ENCODE results near the gene CCL21. TPM values are rescaled to one million over a fixed set of nuclear protein-coding genes. Genes with fewer than 3 reads are reported as not detected.

Gene CCL21
- total RNA-seq, 1 donor from 2014 or later = not detected

DNA sequence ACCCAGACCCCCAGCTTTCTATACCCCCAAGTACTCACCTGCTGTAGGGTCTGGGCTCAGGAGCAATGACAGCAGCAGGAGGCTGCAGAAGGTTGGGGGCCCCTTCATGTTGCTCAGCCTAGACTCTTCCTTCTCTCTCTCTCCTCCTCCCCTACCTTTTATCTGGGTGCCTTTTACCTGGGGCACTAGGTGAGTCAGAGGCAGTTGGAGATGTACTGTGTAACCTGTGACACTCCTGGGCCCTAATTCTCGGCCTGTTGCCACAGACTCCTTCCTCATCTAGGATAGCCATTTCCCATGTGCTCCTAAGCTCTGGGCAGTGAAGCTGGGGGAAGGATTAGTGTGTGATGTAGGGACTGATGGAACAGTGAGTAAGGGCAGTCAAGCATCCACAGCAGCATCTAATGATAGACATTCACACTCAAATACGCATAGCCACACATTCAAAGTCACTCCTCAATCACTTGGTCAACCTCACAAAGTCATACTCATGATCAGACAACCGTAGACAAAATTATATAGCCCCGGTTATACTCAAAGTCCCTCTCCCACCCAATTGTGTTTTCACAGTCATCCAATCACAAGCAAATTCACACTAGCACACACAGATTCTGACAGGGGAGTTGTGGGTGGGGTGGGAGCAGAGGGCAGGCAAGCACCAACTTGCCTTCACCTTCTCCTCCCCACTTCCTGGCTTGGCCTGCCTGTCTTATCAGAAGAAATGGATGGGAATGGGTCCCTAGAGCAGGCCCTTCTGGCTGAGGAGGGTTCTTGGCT lies 47.2 kb downstream of the CCL21 start, which contains the start of gene CCL27:
Gene CCL27, minus strand, starts transcription at position 132 of the 777 bp plus-strand sequence. Its CDS starts 24 bp downstream, at position 108.
- DNase-seq (ENCODE audit: low read depth) = no peak
- TF ChIP-seq, protein P1, sequence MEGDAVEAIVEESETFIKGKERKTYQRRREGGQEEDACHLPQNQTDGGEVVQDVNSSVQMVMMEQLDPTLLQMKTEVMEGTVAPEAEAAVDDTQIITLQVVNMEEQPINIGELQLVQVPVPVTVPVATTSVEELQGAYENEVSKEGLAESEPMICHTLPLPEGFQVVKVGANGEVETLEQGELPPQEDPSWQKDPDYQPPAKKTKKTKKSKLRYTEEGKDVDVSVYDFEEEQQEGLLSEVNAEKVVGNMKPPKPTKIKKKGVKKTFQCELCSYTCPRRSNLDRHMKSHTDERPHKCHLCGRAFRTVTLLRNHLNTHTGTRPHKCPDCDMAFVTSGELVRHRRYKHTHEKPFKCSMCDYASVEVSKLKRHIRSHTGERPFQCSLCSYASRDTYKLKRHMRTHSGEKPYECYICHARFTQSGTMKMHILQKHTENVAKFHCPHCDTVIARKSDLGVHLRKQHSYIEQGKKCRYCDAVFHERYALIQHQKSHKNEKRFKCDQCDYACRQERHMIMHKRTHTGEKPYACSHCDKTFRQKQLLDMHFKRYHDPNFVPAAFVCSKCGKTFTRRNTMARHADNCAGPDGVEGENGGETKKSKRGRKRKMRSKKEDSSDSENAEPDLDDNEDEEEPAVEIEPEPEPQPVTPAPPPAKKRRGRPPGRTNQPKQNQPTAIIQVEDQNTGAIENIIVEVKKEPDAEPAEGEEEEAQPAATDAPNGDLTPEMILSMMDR (conservative IDR thresholded peaks at IDR 0.05; ENCODE audit: low read depth, low read length) = no peak
- H3K4me3 ChIP-seq (ENCODE audit: low read depth, low read length) = no peak within 1 kb of the TSS

DNA sequence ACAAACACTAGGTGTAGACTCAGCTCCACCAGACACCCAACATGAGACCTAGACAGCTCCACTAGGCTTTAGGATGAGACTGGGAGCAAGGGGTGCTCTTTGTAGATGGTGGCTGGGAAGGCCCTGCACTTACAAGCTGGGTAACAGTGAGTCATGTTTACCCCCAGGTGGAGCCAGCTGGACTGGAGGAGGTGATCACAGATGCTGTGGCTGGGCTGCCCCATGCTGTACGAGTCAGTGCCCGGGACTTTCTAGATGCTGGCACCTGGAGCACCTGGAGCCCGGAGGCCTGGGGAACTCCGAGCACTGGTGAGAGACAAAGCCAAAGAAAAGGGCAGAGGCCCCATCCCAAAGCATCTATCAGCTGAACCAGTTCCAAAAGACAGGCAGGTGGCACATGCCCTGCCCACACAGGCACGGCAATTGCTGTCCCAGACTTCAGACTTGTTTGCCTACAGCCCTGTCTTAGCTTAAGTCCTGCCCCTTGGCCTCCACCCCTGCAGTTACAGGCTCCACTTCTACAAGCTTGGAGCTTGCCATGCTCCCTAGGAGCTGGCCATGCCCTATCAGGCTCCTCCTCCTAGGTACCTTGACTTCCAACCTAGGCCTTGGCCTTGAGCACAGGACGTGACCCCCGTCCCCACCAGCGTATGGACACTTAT lies 50.2 kb downstream of the CCL21 start:
- H3K4me3 ChIP-seq (ENCODE audit: low read depth, low read length) = no peak overlapping the region
- TF ChIP-seq, protein P1 (conservative IDR thresholded peaks at IDR 0.05; ENCODE audit: low read depth, low read length) = no peak
- no peak for DNase-seq (ENCODE audit: low read depth)

Other genes starting within 250 kb of the CCL21 start
- gene ENHO, start 187.1 kb downstream of the CCL21 start, total RNA-seq = 0.22 and 0.75 TPM in 2 replicates
- gene CNTFR, start 120.4 kb downstream of the CCL21 start, total RNA-seq = not detected in 2 replicates
- 23.9 and 31.5 TPM in 2 replicates for gene RPP25L, start 98.0 kb downstream of the CCL21 start, total RNA-seq
- 90.6 and 150 TPM in 2 replicates for gene DCTN3, start 89.6 kb downstream of the CCL21 start, total RNA-seq
- not detected in 2 replicates for gene ARID3C, start 81.1 kb downstream of the CCL21 start, total RNA-seq
- gene SIGMAR1, start 72.3 kb downstream of the CCL21 start, total RNA-seq = 97.9 and 178 TPM in 2 replicates
- 20.3 and 24.5 TPM in 2 replicates for gene GALT, start 63.5 kb downstream of the CCL21 start, total RNA-seq
- gene IL11RA, start 58.0 kb downstream of the CCL21 start, total RNA-seq = 1.8 and 4.7 TPM in 2 replicates
- gene CCL27, start 47.5 kb downstream of the CCL21 start, total RNA-seq = not detected in 2 replicates
- gene CCL19, start 18.9 kb downstream of the CCL21 start, total RNA-seq = not detected in 2 replicates
- 0.12 TPM in 1 of 2 replicates, not detected in the other for gene PHF24, start 248.1 kb upstream of the CCL21 start, total RNA-seq

All from epithelial cell of proximal tubule (primary cell).